Stomach (tissue), 9 donors: ENCODE data around the gene FAM241B. TPM values are rescaled to one million over a fixed set of nuclear protein-coding genes. Genes with fewer than 3 reads are reported as not detected.

Experiments
- DNase-seq, 2 donors: peaks; one replicate each; pipeline versions ENCODE4 v3.0.0 to v3.0.0-alpha.2; 2013 to 2019
- H3K27ac ChIP-seq, 5 donors: fragments of 200-600 bp in 4 of 5; sonication (generic) in 4 of 5; one replicate each; pipeline ENCODE4 v1.5.1; 2013 to 2019; ENCODE audit warnings: mild to moderate bottlenecking in 1 of 5, moderate library complexity in 1 of 5
- H3K27me3 ChIP-seq, 3 donors: fragments of 200-600 bp; sonication (generic); one replicate each; pipeline ENCODE4 v1.5.1; 2017 to 2019; ENCODE audit warnings: mixed run types in 1 of 3
- H3K36me3 ChIP-seq, 4 donors: fragments of 200-600 bp; sonication (generic); 1 replicate in 3 of 4; 2 replicates in 1 of 4; pipeline ENCODE4 v1.5.1; 2016 to 2019
- H3K4me1 ChIP-seq, 4 donors: fragments of 200-600 bp; sonication (generic); one replicate each; pipeline ENCODE4 v1.5.1; 2016 to 2019
- H3K4me3 ChIP-seq, 4 donors: fragments of 200-600 bp; sonication (generic) in 3 of 4; one replicate each; pipeline ENCODE4 v1.5.1; 2016 to 2019; ENCODE audit warnings: mild to moderate bottlenecking in 1 of 4
- H3K9me3 ChIP-seq, 4 donors: fragments of 200-600 bp; sonication (generic); one replicate each; pipeline ENCODE4 v1.5.1; 2016 to 2019
- EP300 ChIP-seq: sonication (generic); formaldehyde crosslinking; IDR thresholded peaks from one replicate; pipeline ENCODE4 v1.6.1; 2017; ENCODE audit warnings: antibody characterized with exemption
- POLR2A ChIP-seq, 4 donors: fragments of 450-650 bp; IDR thresholded peaks; one replicate each; pipeline ENCODE4 v1.6.1; 2016; ENCODE audit warnings: antibody characterized with exemption in 4 of 4, control low read depth in 2 of 4, mild to moderate bottlenecking in 1 of 4, moderate library complexity in 1 of 4
- POLR2AphosphoS5 ChIP-seq, 3 donors: sonication (generic); formaldehyde crosslinking; IDR thresholded peaks; one replicate each; pipeline ENCODE4 v1.6.1; 2016; ENCODE audit warnings: antibody characterized with exemption in 3 of 3
- WGBS, 5 donors: extraction: QIAGEN DNeasy Blood & Tissue Kit in 3 of 5; methylation state at CpG; one replicate each; pipeline versions ENCODE4 v1.1.5 to v1.1.7; 2013 to 2018; 5-methylcytosine and 5-hydroxymethylcytosine counted together
- intact Hi-C: fragments of 100-400 bp; cut with DNase I; formaldehyde crosslinking; loops from one replicate; pipeline ENCODE4 v1.15.1; 2023; ENCODE audit warnings: low total_unique reads
- polyA plus RNA-seq, 3 donors: library from polyadenylated mRNA; stranded (reverse); fragments of 200-250 nt; gene quantifications; one replicate each; pipeline ENCODE4 v1.2.3, GENCODE V29; 2013
- total RNA-seq, 5 donors: library from RNA; depleted of rRNA; stranded (reverse); fragments of >200 nt; gene quantifications; one replicate each; pipeline versions ENCODE4 v1.1.0 to v1.2.3, GENCODE V29; 2014 to 2016
- TF ChIP-seq, protein P1 (sequence below), 7 experiments: fragments of 450-650 bp in 4 of 7; fragments of 200-600 bp in 3 of 7; sonication (generic) in 3 of 7; IDR thresholded peaks; one replicate each; pipeline ENCODE4 v1.5.1; 2016 to 2019; ENCODE audit warnings: antibody characterized with exemption in 7 of 7, control low read depth in 2 of 7, mild to moderate bottlenecking in 1 of 7
- donor health status: healthy with polysubstance abuse.
- donor health status: Bipolar disorder and iron deficiency.
- donor health status: healthy.

The FAM241B gene
- total and polyA plus RNA-seq, 8 donors, result 0.55 to 7.4 (median 4.0) TPM; not detected in 3

DNA sequence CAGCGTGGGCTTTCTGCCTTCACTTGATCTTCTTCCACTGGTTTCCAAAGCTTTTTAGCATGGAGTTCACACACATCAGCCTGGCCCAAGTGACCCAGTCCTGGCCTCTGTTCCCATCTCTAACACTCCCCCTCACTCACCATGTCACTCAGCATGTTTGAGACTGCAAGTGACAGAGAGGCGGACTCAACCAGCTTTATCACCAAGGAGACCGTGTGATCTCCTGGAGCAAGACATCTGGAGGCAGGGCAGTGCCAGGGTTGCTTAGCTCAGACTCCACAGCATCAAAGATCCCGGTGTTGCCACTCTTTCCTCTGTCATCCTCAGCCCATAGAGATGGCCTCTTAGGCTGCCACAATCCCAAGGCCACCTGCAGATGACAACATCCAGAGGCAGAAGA is 39.4 kb downstream of the FAM241B start:
- TF ChIP-seq EP300, result no peak
- H3K4me3 ChIP-seq, result no peak overlapping the region
- no peak overlapping the region for H3K27ac ChIP-seq
- peaks cover 0 to 56% (median 19%) of the 10 kb centered on the region in 3 donors for H3K27me3 ChIP-seq
- intact Hi-C loops, result no loop called here
- H3K36me3 ChIP-seq, result no peaks in the 10 kb centered on the region
- no peaks in the 10 kb centered on the region for H3K4me1 ChIP-seq
- H3K9me3 ChIP-seq, result no peaks in the 10 kb centered on the region
- 66 to 84% (median 77%) methylated on average over 4 of the region's 4 CpGs for WGBS, 5 donors
- DNase-seq, result no peak

DNA sequence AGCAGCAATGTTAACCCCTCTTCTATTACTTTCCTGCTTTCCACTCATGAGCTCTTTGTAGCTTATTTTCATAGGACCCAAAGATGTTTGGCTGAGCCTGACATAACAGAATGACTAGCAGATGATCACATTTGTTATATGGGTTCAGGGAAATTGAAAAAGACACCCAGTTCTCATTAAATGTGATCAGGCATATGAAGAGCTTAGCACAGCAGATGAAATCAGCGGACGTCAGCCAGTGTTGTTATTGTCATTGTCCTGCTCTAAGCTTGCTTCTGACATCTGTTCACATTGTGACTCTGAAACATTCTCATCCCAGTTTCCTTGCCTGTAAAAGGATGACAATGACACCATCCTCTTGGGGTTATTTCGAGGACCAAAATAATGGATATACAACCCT is 43.5 kb downstream of the FAM241B start:
- intact Hi-C loops, result no loop called here
- no peak for DNase-seq
- Histone ChIP-seq H3K27ac (no peak overlapping the region), H3K4me3 (no peak overlapping the region), H3K4me1 (no peaks in the 10 kb centered on the region), H3K36me3 (no peaks in the 10 kb centered on the region), H3K9me3 (no peaks in the 10 kb centered on the region), H3K27me3 (peaks cover 0 to 55% (median 3%) of the 10 kb centered on the region in 3 donors)
- TF ChIP-seq, protein P1, sequence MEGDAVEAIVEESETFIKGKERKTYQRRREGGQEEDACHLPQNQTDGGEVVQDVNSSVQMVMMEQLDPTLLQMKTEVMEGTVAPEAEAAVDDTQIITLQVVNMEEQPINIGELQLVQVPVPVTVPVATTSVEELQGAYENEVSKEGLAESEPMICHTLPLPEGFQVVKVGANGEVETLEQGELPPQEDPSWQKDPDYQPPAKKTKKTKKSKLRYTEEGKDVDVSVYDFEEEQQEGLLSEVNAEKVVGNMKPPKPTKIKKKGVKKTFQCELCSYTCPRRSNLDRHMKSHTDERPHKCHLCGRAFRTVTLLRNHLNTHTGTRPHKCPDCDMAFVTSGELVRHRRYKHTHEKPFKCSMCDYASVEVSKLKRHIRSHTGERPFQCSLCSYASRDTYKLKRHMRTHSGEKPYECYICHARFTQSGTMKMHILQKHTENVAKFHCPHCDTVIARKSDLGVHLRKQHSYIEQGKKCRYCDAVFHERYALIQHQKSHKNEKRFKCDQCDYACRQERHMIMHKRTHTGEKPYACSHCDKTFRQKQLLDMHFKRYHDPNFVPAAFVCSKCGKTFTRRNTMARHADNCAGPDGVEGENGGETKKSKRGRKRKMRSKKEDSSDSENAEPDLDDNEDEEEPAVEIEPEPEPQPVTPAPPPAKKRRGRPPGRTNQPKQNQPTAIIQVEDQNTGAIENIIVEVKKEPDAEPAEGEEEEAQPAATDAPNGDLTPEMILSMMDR (IDR thresholded peaks at IDR 0.05), result no peak
- TF ChIP-seq POLR2AphosphoS5 (IDR thresholded peaks at IDR 0.05) (no peak), POLR2A (IDR thresholded peaks at IDR 0.05) (no peak), EP300 (no peak)
- WGBS, 5 donors, result 82 to 90% (median 89%) methylated on average over 3 of the region's 3 CpGs

DNA sequence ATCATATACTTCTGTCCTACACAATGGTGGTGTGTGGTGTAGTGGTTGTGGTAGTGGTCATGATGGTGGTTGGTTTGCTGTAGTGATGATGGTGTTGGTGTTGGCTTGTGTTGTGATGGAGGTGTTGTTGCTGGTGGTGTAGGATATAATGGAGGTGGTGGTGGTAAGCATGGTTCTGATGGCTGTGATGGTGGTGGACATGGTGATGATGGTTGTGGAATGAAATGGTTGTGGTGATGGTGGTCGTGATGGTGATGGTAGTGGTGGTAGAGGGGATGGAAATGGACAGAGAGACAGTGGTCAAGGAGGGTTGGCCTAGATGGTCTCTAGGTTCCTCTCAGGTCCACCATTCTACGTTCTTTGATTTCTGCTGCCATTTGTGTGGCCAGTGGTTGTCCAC is 44.7 kb downstream of the FAM241B start:
- Histone ChIP-seq H3K4me3 (no peak overlapping the region), H3K9me3 (no peaks in the 10 kb centered on the region), H3K4me1 (no peaks in the 10 kb centered on the region), H3K36me3 (no peaks in the 10 kb centered on the region), H3K27ac (no peak overlapping the region), H3K27me3 (peaks cover 0 to 51% (median 2%) of the 10 kb centered on the region in 3 donors)
- DNase-seq, result no peak
- intact Hi-C loops, result no loop called here
- TF ChIP-seq, protein P1 (IDR thresholded peaks at IDR 0.05), result no peak
- TF ChIP-seq POLR2A (IDR thresholded peaks at IDR 0.05), result no peak
- no peak for TF ChIP-seq POLR2AphosphoS5 (IDR thresholded peaks at IDR 0.05)
- no peak for TF ChIP-seq EP300
- 43 to 81% (median 68%) methylated on average over 2 of the region's 2 CpGs for whole genome bisulfite sequencing, 5 donors

DNA sequence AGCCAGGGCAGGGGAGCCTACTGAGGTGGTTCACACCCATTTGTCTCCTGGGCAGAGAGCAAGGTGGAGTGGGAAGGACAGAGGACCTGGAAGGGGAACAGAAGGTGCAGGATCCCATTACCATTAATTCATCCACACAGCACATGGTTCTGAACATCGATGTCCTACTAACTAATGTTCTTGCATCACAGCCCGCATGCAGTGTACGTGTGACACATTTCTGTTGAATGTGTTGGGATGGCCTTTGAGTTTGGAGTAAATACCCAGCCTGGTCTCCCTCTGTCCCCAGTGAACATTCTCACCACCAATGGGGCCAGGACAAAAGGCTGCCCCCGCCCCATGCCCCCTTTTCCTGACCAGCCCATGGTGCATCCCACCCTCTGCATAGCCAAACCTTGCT is 46.3 kb downstream of the FAM241B start:
- intact Hi-C loops, result no loop called here
- H3K4me3 ChIP-seq, result no peak overlapping the region
- TF ChIP-seq, protein P1 (IDR thresholded peaks at IDR 0.05), result no peak
- TF ChIP-seq POLR2A (IDR thresholded peaks at IDR 0.05) (no peak), EP300 (no peak), POLR2AphosphoS5 (IDR thresholded peaks at IDR 0.05) (no peak)
- H3K9me3 ChIP-seq, result no peaks in the 10 kb centered on the region
- no peaks in the 10 kb centered on the region for H3K36me3 ChIP-seq
- H3K4me1 ChIP-seq, result no peaks in the 10 kb centered on the region
- no peak for DNase-seq
- WGBS, 5 donors, result 68 to 83% (median 72%) methylated on average over 4 of the region's 4 CpGs
- peaks cover 0 to 54% (median 5%) of the 10 kb centered on the region in 3 donors for H3K27me3 ChIP-seq
- H3K27ac ChIP-seq, result no peak overlapping the region

DNA sequence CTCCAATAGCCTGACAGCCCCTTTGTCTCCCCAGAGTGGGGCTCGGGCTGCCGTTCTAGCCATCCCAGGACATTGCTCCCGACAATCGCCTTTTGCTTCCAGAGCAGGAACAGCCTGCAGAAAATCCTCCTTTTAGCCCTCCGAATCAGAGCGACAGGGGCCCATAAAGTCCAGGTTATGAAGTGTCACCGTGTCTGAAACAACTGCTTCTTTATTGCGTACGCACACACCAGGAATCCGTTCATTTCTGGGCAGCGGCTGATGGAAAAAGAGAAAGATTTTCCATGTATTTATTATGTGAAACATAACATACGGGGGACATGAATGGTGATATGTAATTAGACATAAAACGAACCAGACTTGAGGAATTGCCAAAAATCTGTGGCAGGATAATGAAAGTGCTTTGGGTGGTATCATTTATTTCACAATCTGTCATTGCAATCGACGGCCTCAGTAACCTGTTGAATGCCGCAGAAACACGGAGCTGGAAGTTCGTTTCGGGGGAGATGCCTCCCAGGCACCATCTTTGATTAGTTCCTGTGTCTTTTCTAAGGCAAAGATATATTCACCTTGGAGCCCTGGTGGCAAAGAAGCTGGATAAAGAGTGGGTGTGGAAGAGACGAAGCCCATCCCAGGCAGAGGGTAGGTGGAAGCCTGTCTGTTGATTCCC is 48.1 kb downstream of the FAM241B start:
- intact Hi-C loops, result no loop called here
- Histone ChIP-seq H3K36me3 (no peaks in the 10 kb centered on the region), H3K9me3 (no peaks in the 10 kb centered on the region), H3K27me3 (peaks cover 0 to 54% (median 5%) of the 10 kb centered on the region in 3 donors), H3K27ac (no peak overlapping the region), H3K4me1 (no peaks in the 10 kb centered on the region), H3K4me3 (no peak overlapping the region)
- 72 to 78% (median 77%) methylated on average over 20 of the region's 20 CpGs for WGBS, 5 donors
- DNase-seq, result peak in 1 of 2 donors; percentile 44
- TF ChIP-seq EP300 (no peak), POLR2A (IDR thresholded peaks at IDR 0.05) (no peak)
